Effector CD8-positive, alpha-beta T cell (primary cell): ENCODE results near the gene NMRAL1.

Experiments used
- DNase-seq: peaks from one replicate; lab custom pipeline; 2025; lab: John Stamatoyannopoulos, UW

NMRAL1 gene

GRCh38 chr16:4426021-4426684 lies 48.3 kb downstream of the NMRAL1 start:
- no peak for DNase-seq

GRCh38 chr16:4425378-4426020 lies 48.9 kb downstream of the NMRAL1 start, which contains the start of gene DNAJA3:
Gene DNAJA3 (plus strand): TSS chr16:4425868. CDS start chr16:4425882, 14 bp downstream.
- DNase-seq: peak; percentile 87

DNA sequence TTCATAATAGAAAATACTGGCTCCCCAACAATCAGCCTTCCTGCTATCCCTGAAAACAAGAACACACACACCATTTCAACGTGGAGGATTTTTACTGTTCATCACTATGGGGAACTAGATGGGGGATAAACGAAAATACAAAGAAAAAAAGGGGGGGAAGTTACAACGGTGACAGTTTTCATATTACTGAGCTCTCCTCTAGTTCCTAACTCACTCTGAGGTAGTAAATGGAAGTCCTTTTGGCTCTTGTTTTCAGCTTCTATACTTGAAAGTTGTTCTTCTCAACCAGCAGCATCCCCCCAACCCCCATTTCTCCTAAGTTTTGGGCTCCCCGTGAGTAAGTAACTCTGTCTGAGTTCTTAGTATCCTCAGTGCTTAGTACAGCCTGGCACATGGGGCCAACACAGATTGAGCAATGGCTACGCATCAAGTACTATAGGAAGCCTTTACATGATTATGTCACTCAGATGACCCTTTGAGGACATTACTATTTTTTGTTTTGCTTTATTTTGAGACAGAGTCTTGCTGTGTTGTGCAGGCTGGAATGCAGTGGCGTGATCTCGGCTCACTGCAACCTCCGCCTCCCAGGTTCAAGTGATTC lies 53.8 kb downstream of the NMRAL1 start:
- DNase-seq: no peak

DNA sequence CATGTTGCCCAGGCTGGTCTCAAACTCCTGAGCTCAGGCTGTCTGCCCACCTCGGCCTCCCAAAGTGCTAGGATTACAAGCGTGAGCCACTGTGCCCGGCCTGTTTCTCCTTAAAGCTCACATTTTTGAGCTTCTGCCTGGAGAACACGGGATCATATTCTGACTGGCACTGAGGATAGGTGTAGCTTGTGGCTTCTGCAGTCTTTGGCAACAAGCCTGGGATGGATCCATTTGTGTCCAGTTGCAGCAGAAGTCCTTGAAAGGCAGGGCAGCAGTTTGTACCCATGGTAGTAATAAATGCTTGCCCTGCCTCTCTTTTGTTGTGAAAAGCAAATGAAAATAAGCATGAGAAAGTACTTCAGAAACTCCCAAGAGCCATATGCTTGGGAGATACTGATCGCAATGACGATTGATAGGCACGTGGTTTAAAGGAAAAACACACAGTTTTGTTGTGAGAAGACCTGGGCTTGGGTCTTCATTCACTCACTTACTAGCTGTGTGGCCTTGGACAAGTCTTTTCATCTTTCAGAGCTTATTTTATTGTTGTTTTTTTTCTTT lies 54.9 kb downstream of the NMRAL1 start:
- DNase-seq: no peak

- DNase-seq: peak; percentile 99
Observed at GRCh38 chr16:4416200-4417032, 58.0 kb downstream of the NMRAL1 start, which contains the start of gene CORO7. Gene CORO7 (minus strand): TSS chr16:4416596. CDS start chr16:4416518, 78 bp downstream.

DNA sequence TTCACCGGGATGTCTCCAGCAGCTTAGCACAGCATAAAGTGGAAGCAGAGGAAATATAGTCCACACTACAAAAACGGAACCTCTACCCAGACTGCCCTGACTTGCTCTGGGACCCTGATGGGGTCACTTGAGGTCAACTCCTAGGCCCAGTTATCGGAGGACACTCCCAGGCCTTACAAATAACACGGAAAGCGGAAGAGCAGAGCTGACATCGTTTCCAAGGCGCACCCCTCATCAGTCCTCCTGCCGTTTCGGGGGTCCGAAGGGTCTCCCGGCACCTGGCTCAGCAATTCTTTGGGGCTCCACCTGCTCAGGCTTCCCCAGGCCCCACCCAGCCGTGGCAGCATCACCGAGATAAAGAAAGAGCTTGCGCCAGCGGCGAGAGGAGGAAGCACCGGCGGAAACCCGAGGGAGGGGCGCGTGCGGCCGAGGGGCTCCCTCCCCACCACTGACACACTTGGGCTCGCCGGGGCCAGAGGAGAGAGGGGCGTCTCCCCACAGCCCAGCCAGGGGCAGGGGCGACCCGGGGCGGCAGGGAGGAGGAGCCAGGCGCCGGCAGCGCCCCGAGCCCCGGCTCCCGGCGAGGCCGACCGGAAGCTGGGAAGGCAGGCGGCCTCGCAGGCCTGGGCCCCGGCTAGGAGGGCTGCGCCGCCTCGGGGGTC lies 58.8 kb downstream of the NMRAL1 start:
- DNase-seq: peak; percentile 32

DNA sequence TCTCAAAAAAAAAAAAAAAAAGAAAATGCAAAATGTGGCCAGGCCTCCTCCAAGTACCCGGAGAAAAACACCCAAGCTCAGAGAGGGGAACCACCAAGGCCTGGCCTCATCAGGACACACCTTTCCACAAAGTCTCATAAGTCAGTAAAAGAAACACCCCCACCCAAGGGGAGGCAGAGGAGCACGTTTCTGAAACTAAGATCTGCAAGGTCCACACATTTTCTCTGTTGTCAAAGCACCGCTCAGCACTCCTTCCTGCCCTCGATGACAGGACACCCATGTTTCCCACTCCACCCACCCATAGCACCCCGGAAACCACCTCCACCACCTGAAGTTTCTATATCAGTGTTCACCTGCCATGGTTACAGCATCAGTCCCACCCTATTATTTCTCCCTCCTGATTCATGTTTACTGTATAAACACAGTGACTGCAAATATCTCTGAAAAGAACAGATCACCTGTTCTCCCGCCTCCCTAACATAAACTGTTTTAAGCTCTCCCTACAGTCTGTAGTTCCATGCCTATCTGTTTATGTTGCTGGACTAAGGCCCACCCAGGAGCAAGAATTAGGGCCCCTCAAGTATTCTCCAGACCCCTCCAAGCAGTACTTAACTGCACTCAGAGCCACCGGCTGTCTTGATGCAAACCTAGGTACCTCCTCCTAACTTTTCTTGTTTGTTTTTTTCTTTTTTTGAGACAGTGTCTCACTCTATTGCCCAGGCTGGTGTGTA lies 60.1 kb downstream of the NMRAL1 start:
- DNase-seq: peak; percentile 59

- DNase-seq: no peak
Observed at GRCh38 chr16:4412854-4413253, 61.6 kb downstream of the NMRAL1 start.

GRCh38 chr16:4412159-4412558 lies 62.3 kb downstream of the NMRAL1 start:
- no peak for DNase-seq
